GM12875 (cell line): ENCODE results near the gene NF1.
"Not testable (repeated sequence)": the region's sequence is repeated elsewhere in the genome, so short reads cannot be mapped to it uniquely, and the experiment has no call there.

Experiments used
- H3K4me3 ChIP-seq: one replicate; pipeline ENCODE4 v1.5.1; 2011; ENCODE audit warnings: low read depth, low read length, control low read depth
- CTCF ChIP-seq: IDR thresholded peaks from 2 replicates; pipeline ENCODE4 v1.5.1; 2011; ENCODE audit warnings: low read depth, mild to moderate bottlenecking, control low read depth, inconsistent platforms, low read length, moderate library complexity, borderline replicate concordance; ENCODE audit not compliant: insufficient read depth

The NF1 gene

GRCh38 chr17:31373150-31374093 is 278.6 kb downstream of the NF1 start:
- TF ChIP-seq CTCF = peak; percentile 53; the same call in 1 of the 2 replicates
- no peak overlapping the region for H3K4me3 ChIP-seq

GRCh38 chr17:31374094-31374447 is 279.3 kb downstream of the NF1 start:
- TF ChIP-seq CTCF = no peak
- no peak overlapping the region for H3K4me3 ChIP-seq

- H3K4me3 ChIP-seq = no peak overlapping the region
- no peak for TF ChIP-seq CTCF
These were observed 279.7 kb downstream of the NF1 start for GRCh38 chr17:31374503-31374902.

- no peak for TF ChIP-seq CTCF
These were observed 283.9 kb downstream of the NF1 start for GRCh38 chr17:31378638-31379037.

DNA sequence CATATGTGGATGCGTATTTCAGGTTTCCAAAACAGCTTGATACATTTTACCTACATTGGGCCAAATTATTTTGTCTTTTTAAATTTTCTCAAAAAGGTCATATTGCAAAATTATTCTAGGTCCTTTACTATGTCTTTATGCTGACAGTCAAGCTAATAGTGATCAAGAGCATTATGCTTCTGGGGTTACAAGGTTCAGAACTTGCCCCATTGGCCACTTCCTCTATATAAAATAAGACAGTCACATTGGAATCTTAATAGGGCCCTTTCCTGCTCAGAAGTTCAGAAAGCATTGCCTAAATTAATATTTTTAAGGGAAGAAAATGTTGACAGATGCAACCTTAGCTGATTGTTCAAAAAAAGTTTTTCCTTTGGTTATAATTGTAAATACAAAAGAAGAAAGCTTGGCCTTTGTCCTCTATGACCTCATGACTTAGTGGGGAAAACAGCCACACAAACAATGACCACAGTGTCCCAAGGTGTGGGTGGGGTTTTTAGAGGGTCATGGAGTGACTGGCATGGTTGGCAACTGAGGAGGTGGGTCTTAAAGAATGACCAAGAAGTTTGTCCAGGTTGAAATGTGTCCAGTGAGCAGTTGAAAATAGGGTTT is 284.9 kb downstream of the NF1 start:
- TF ChIP-seq CTCF = no peak
- H3K4me3 ChIP-seq = no peak overlapping the region

More at GRCh38 chr17:31378638-31379037, 283.9 kb downstream of the NF1 start:
- H3K4me3 ChIP-seq = no peak overlapping the region

DNA sequence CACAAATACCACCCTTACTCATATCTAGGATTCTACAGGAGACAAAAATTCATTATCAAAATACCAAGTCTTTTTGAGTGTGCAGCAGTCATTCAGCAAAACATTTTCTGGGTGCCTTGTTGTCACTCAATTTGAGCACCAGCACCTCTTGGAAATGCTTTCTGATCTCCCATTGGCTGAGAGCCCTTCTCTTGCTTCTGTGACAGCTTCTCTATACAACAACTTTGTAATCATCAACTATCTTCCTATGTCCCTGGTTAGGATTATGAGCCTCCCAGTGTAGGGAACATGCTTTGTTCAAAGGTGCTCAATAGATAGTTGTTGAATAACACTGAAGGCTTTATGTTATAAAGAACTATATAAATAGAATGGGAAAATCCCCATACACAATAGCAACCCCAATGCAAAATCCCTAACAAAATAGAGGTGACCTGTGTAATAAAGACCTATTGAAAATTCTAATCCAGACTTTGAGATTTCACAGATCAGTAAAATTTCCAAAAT is 286.4 kb downstream of the NF1 start:
- TF ChIP-seq CTCF = no peak
- H3K4me3 ChIP-seq = no peak overlapping the region

GRCh38 chr17:31382668-31383275 is 288.0 kb downstream of the NF1 start:
- H3K4me3 ChIP-seq = not testable (repeated sequence)

GRCh38 chr17:31383488-31383887 is 288.7 kb downstream of the NF1 start:
- not testable (repeated sequence) for H3K4me3 ChIP-seq
